Left cardiac atrium (tissue), 4 donors: ENCODE data around the gene COA7. TPM values are rescaled to one million over a fixed set of nuclear protein-coding genes. Genes with fewer than 3 reads are reported as not detected.

ENCODE experiments used
- ATAC-seq, 2 donors: fragments of 200-7000 bp; cut with Tn5 transposase; one replicate each; pipeline ENCODE4 v1.9.1; 2020; ENCODE audit warnings: mild to moderate bottlenecking in 2 of 2, moderate library complexity in 2 of 2
- DNase-seq: peaks from one replicate; pipeline ENCODE4 v3.0.0-alpha.2; 2020
- intact Hi-C, 2 donors: fragments of 100-400 bp; cut with DNase I; formaldehyde crosslinking; loops; one replicate each; pipeline versions ENCODE4 v1.14.1 to v1.15.1; 2022 to 2023
- total RNA-seq, 2 donors: library from RNA; stranded (reverse); fragmentation: NEBNext Ultra II Directional; extraction: Animal tissue kit (Norgen Biotek cat#: 25700); gene quantifications; one replicate each; pipeline ENCODE4 v1.2.1, GENCODE V29; 2021
- donor health status: DM: no; HTN: yes; CAD: no.
- donor health status: DM: no; HTN: yes; CAD: no; lungs with severe emphysema.
- donor health status: DM: yes; HTN: yes; CAD: no.
- donor health status: Dilated cardiomyopathy.

Gene COA7
- total RNA-seq, 2 donors from 2014 or later: 15.3 to 24.3 TPM

DNA sequence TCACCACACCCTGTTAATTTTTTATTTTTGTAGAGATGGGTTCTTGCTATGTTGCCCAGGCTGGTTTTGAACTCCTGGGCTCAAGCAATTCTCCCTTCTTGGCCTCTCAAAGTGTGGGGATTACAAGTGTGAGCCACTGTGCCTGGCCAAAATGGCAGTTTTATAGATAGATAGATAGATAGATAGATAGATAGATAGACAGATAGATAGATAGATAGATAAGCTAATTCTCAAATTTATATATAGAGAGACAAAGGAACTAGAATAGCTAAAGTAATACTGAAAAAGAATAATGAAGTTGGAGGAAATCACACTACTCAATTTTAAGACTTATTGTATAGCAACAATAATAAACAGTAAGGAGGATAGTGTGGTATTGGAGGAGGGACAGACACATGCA, 44.1 kb downstream of the COA7 start:
- intact Hi-C loops: no loop called here
- DNase-seq (no peak), ATAC-seq (no peak)

DNA sequence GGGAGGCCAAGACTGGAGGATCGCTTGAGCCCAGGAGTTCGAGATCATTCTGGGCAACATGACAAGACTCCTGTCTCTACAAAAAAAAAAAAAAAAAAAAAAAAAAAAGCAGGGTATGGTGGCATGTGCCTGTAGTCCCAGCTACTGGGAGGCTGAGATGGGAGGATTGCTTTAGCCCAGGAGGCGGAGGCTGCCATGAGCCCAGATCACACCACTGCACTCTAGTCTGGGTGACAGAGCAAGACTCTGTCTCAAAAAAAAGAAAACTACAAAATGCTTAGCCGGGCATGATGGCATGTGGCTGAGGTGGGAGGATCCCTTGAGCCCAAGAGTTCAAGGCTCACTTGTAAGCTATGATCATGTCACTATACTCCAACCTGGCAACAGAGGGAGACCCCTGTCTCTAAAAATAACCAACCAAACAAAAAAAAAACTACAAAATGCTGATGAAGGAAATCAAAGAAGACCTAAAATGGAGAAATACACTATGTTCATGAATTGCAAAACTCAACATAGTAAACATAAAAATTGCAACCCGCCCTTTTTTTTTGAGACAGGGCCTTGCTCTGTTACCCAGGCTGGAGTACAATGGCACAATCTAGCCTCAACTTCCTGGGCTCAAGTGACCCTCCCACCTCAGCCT, 44.8 kb downstream of the COA7 start:
- intact Hi-C loops: no loop called here
- DNase-seq: no peak

DNA sequence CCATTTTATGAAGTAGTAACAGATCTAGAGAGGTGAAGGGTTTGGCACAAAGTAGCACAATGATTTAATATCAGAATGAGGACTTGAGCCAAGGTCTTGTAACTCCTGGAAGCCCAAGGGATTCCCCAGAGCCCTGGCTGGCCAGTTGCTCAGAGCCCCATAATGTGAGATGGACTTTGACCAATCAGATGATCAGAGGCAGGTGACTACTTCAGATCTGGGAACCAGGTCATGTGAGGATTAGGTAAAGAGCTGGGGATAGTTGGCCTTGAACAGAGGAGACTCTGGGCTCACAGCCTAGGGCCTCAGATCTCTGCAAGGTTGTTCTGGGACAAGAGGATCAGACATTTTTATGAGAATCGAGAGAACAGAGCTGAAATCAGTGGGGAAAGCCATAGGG, 46.2 kb downstream of the COA7 start:
- DNase-seq (no peak), ATAC-seq (no peak)
- intact Hi-C loops: no loop called here

More for the DNA sequence above, 44.8 kb downstream of the COA7 start:
- ATAC-seq: no peak

DNA sequence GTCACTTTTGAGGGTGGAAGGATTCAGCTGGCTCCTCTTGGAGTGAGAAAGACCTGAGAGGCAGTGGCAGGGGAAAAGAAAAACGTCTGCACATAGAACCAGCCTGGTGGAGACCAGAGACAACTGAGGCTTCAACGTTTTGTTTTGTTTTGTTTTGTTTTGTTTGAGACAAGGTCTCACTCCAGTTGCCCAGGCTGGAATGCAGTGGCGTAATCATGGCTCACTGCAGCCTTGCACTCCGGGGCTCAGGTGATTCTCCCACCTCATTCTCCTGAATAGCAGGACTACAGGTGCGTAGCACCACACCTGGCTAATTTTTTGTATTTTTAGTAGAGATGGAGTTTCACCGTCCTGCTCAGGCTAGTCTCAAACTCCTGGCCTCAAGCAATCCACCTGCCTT, 52.9 kb downstream of the COA7 start:
- ATAC-seq (no peak), DNase-seq (no peak)
- intact Hi-C loops: no loop called here

GRCh38 chr1:52641307-52641706, 56.8 kb downstream of the COA7 start:
- DNase-seq: no peak
- ATAC-seq: no peak
- intact Hi-C loops: no loop called here

DNA sequence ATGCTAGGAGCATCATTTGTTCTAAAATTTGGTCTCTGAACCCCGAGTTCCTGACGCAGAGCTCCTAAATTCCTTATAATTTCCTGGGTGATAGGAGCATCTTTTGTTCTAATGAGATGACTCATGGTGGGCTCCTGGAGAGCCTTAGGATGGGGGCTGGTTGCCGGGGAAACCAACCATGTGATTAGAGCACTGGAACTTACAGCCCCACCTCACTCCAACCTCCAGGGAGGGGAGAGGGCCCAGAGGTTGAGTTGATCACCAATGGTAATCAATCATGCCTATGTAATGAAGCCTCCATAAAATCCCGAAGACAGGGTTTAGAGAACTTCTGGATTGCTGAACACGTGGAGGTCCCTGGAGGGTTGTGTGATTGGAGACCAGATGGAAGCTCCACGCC, 57.5 kb downstream of the COA7 start:
- DNase-seq (no peak), ATAC-seq (no peak)
- intact Hi-C loops: no loop called here

- intact Hi-C loops: no loop called here
- ATAC-seq (no peak), DNase-seq (no peak)
Measured at GRCh38 chr1:52637946-52638345, 60.2 kb downstream of the COA7 start.

GRCh38 chr1:52636721-52637695, 61.1 kb downstream of the COA7 start:
- no peak for DNase-seq
- intact Hi-C loops: no loop called here
- peak in 1 of 2 donors; percentile 54 for ATAC-seq

GRCh38 chr1:52635321-52636089, 62.6 kb downstream of the COA7 start:
- DNase-seq: no peak
- intact Hi-C loops: no loop called here
- ATAC-seq: no peak

Other genes with a start within 250 kb of the COA7 start
- 10 to 100 TPM; 30.1 to 32.7 TPM for gene TUT4, start 145.3 kb downstream of the COA7 start, total RNA-seq
- 10 to 100 TPM in 1 of 2 donors, 1 to 10 TPM in 1; 7.6 to 12.4 TPM for gene GPX7, start 96.0 kb downstream of the COA7 start, total RNA-seq
- under 1 TPM in 1 of 2 donors, not detected in 1; 0.15 TPM for gene SHISAL2A, start 65.2 kb downstream of the COA7 start, total RNA-seq
- 10 to 100 TPM; 47.2 to 50.0 TPM for gene ZYG11B, start 28.1 kb upstream of the COA7 start, total RNA-seq
- not detected for gene ZYG11A, start 144.4 kb upstream of the COA7 start, total RNA-seq
- 100 to 1,000 TPM in 1 of 2 donors, 10 to 100 TPM in 1; 82.5 to 101 TPM for gene ECHDC2, start 223.4 kb upstream of the COA7 start, total RNA-seq
- gene SCP2, start 228.9 kb upstream of the COA7 start, total RNA-seq: 100 to 1,000 TPM; 126 to 148 TPM